Umbilical cord (tissue), 2 donors: ENCODE measurements around the gene TMEM17. TPM values are rescaled to one million over a fixed set of nuclear protein-coding genes. Genes with fewer than 3 reads are reported as not detected.

Source experiments
- DNase-seq: peaks from one replicate; pipeline ENCODE4 v3.0.0-alpha.2; 2015; ENCODE audit warnings: low spot score
- total RNA-seq: library from RNA; depleted of rRNA; stranded (reverse); fragments of >200 nt; gene quantifications from one replicate; pipeline ENCODE4 v1.2.3, GENCODE V29; 2014; ENCODE audit warnings: low replicate concordance; ENCODE audit not compliant: insufficient read depth

The TMEM17 gene
- total RNA-seq, 1 donor from 2014 or later, result 7.0 TPM

DNA sequence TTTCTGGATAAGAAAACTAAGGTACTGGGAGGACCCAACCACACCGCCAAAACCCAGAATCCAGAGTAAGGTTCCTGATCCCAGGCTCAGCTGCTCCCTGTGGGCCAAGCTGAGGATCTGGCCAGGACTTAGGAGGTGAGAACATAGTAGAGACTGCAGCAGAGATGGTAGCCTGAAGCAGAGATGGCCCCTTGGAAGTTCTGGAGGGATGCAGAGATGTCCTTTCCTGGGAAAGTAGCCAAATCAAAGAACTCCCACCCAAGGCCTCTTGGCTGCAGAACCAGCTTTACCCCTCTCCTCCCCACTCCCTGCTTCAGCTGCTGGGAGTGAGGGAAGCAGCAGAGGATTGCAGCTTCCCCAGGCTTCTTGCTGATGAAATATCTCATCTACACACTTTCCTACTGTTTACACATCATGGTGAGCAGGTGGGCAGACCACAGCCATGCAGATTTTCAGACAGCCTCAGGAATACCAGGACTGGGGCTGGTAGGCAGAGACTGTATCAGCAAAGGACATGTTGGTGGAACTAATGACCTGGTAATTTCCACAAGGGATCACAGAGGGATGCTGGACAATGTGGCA, 32.7 kb downstream of the TMEM17 start:
- no peak for DNase-seq

DNA sequence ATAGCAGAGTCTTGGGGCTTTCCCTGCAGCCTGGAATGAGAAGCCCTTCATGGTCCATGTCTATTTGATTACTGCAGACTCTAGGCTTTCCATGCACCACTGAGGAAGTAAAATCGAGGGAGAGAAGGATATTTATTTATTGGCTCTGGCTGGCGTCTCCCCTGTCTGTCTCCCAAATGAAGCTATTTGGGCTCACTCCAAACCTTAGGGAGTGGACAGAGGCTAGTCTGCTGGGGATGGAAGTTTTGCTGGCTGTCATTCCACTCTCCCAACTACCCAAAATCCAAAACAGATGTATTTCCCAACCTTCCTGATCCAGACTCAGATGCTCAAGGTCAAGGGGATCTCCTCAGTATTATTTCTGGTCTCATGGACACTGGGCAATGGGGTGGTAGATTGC, 33.7 kb downstream of the TMEM17 start:
- no peak for DNase-seq

DNA sequence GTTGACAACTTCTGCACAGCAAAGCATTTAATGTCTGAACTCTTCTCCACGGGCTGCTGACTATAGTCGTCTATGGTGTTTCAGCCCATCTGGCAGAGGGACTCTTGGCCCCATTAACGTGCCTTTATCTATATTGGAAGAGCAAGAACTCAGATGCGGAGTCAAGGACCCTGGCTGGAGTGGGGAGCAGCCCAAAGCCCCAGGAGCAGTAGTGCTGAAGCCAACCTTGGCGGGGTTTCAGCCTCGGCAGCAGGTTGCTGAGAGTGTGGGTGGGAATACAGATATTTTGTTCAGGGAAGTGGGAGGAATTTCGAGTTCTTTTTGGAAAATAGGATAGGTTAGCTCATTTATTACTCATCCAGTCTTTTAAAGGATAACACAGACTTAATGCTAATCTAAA, 34.2 kb downstream of the TMEM17 start:
- no peak for DNase-seq

DNA sequence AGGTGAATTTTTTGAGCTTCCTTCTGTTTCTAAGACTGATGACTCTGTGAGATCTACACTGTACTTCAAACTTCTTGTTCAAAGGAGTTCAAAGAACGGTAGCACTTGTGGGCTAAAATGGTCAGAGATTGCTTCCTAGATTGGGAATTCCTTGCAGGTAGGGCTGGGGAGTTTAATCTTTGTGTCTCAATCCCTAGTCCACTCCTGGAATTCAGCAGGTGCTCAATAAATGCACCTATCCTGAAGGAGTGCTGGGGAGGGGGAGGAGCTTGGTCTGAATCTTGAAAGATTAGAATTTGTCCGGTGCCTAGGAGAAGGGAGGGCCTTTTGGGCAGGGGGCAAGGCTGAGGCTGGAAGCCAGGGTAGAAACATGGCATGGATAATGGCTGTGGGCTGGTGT, 34.6 kb downstream of the TMEM17 start:
- DNase-seq, result no peak

DNA sequence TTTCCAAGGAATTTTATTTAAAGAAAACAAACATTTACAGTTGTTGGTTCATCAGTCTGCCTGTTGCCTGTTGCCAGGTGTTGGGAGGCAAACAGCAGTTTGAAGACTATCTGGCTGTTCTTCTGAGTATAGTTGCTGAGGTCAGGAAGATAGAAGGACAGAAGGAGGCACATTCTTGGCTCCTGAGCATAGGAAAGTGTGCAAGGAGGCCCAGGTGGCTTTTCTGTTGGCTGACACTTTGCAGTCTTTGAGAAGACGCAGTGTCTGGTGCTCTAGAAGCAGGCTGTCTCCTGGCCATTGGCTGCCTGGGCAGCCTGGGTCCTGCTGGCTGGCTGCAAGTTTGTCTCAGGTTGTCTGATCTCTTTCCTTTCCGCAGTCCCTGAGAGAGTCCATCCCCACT, 36.4 kb downstream of the TMEM17 start:
- no peak for DNase-seq

DNA sequence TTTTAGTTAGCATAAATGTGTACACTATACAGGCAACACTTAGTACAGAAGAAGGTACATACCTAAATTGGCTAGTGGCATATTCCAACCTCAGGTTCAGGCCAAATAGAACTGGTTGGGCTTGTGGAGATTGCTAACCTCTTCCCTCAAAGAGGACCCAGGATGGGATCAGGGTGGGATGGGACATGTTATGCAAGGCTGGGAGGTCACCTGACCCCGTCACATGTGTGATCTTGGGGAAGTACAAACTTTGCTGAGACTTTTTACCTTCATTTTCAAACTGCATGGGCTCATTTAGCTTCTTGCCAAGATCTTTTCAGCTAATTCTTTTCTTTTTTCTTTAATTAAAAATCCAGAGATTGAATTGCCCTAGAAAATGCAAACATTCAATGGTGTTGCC, 36.9 kb downstream of the TMEM17 start:
- DNase-seq, result no peak

DNA sequence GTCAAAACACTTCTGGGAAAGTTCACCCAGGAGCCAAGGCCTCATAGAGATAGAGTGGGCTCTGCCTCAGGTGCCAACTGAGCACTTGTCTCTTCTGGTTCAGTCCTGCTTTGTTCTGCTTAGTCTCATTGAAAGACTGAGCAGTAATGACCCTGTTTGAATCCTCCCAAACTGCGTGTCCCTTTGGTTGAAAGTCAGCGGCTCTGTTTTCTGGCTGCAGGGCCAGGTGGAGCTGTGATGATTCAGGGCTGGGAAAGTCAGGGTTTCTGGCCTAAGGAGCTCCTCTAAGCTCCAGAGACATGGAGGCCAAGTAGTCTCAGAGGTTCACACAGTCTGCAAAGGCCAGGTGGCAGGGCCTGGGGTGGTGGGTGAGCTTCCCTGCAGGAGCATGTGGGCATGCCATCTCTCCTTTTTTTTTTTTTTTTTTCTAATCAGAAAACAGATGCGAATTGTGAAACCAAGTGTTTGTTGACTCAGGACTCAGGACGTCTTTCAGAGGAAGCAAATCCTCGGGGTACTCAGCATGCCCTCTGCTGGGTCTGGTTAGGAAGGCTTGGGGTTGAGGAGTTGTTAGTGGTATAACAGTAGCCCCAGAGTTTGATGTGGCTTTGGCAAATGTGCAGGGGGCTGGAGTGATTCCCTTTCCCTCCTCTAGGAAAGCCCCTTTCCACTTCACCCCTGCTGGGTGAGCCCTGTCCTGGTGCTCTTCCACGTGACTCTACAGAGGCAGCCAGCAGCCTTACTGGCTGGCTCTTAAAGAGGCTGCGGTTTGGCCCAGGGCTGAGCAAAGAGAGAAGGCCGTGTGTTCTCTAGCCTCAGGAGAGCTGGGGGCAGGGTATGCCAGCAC, 38.3 kb downstream of the TMEM17 start:
- DNase-seq, result no peak

DNA sequence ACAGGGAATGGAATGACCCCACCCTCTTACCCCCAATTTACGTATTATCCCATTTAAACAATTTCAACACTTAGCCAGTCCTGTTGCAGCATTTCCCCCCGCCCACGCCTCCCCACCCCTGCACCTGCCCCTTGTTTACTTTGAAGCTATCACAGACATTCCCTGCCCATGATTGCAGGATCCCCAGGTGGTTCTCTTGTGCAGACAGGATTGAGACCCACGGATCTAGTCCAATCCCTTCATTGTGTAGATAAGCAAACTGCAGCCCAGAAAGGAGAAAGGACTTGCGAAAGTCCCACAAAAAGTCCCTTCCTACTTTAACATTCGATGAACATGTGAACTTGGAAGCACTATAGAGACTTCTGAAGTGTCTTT, 38.9 kb downstream of the TMEM17 start:
- DNase-seq, result no peak

DNA sequence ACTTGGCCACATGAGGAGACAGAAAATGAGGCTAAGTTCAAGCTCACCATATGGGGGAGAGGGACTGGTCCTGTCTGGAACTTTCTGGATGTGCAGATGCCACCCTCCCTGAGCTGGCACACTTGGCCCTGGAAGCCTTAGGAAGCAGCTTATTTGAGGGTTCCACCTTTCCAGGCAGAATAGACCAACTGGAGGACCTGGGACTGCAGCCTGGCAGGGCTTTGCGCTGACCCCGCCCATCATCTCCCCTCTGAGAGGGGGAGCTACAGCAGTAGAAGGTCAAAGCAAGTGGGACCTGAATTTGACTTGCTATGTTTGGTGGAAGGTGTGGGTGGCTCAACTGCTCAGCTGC, 39.5 kb downstream of the TMEM17 start:
- no peak for DNase-seq

DNA sequence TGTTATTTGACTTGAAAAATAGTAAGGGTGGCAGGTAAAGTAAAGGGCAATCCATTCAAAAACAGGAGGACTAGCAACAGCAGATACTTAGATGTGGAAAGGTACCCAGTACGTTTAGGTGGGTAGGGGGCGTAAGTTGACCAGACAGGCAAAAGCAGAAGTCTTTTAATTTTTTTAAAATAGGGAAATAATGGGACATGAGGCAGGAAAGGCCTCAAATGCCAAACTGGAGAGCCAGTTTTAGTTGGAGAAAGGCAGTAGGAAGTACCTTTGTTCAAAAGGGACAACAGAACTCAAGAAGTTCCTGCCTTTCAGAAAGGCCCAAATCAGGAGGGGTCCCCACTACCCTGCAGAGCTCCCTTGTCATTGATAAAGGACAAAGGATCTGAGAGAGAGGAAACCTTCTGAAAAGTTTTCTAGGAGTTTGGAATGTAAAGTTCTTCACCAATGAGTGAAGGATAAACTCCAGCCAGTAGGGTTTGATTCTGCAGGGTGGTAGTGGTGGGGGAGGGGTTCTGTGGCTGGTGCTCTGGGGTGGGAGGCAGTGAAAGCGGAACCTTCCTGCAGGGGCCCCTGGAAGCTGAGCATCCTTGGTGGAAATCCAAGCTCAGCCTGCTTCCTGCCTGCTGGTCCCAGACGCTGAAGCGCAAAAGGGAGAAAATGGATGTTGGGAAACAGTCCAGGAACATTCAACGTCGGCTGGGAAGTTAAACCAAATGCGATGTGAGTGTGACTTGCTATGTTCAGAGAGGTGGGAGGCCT, 40.1 kb downstream of the TMEM17 start:
- DNase-seq, result peak; percentile 37

DNA sequence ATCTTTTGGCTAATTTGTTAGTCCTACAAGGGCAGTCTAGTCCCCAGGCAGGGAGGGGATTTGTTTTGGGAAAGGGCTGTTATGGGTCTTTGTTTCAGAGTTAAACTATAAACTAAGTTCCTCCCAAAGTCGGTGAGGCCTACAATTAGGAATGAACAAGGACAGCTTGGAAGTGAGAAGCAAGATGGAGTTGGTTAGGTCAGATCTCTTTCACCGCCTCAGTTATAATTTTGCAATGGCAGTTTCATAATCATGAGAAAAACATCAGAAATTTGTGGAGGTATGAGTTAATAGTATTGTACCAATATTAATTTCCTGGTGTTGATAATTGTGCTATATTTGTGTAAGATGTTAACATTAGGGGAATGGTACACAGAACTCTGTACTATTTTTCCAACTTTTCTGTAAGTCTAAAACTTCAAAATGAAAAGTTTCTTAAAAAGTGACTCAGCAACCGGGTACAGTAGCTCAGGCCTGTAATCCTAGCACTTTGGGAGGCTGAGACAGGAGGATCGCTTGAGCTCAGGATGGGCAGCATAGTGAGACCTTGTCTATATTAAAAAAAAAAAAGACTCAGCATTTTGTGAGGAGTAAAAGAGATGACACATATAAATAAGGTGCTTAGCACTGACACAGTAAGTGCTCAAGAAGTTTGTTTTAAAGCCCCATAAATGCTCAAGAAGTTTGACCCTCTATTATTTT, 40.8 kb downstream of the TMEM17 start:
- no peak for DNase-seq

DNA sequence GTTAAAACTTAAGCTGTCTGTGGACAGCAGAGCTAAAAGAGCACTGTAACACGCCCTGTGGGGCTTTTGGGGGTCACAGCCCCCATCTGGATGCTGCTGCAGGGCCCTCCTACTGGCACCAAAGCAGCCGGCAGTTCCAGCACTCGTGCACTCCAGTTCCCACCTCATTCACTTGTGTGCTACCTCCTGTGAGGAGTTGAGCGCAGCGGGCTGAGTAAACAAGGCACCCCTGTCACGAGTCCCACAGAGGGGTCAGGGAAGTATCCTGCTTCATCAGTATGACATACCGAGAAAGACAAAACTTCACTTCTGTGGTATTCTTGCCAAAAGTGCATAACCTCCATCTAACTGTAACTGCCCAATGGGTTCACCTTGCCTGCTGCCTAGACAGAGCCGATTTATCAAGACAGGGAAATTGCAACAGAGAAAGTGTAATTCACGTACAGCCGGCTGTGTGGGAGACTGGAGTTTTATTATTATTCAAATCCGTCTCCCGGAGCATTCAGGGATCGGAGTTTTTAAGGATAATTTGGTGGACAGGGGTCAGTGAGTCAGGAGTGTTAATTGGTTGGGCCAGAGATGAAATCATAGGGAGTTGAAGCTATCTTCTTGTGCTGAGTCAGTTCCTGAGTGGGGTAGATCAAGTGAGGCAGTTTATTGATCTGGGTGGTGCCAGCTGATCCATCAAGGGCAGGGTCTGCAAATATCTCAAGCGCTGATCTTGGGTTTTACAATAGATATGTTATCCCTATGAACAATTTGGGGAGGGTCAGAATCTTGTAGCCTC, 41.6 kb downstream of the TMEM17 start:
- no peak for DNase-seq

DNA sequence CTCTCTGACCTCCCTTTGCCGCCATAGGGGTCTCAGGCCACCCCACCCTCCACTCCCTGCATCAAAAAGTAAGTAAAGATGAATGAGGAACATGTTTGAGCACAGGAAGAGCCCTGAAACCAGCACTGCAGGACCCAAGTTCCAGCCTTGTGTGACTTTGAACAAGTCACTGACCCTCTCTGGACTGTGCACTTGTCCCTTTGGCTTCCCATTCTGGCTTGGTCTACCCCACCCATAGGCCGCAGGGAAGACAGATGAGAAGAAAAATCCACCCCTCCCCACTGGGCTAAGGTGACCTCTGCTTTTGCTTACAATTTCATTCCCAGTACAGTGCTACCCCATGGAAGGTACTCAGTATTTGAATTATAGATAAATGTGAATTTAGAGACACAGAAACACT, 43.8 kb downstream of the TMEM17 start:
- DNase-seq, result no peak

DNA sequence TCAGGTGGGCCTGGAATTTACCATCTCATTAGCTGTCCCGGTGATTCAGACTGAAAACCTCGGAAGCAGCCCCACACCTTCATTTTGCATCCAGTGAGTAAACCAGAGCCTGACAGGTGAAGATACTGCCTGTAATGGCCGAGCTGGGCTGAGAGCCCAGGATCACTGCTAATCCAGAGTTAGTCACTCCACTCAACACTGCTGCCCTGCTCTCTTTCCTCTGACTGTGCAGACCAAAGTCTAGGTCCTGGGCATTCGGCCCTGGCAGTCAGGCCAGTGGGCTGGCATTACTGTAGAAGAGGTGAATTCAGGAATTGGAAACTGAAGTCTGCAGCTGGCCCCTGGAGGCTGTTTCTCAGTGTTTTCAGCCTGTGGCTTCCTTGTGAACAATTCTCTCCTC, 44.3 kb downstream of the TMEM17 start:
- no peak for DNase-seq

DNA sequence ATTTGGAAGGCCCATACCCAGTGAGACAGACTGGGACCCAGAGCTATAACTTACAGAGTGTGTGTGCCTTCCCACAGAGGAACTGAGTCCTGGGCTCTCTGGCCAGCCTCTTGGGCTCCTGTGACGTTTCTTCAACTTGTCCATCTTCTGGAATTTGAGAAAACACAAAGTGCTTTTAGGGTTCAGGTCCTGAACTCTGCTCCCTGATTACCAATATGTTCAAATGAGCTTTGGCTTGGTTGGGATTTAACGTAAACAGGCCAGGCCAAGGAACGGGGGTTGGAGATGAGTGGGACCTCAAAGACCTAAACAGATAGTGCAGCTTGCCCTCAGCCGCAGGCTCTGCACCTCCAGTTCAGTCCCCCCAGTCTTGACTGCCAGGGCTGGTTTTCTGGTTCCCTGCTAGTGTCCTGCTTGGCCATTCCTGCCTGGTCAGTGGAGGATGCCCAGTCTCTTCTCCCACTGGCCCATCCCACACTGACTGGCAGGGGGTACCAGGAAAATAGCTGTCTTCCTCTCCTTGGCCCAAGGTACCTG, 44.9 kb downstream of the TMEM17 start:
- no peak for DNase-seq

DNA sequence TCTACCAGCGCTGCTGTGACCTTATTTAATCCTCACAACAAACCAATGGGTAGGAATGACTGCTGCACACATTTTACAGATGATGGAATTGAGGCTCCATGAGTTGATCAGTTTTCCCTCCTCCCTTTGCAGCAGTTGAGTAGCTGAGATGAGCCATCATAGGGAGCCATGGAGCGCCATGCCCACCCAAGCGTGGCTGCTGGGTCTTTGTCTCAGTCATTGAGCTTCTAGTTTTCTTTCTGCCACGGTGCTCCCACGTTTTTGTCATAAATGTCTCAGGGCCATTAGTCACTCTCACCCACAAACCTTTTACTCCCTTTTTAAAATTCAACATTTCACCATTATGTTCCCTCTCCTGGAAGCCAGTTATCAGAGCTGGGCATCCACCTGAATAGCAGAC, 45.8 kb downstream of the TMEM17 start:
- DNase-seq, result no peak

DNA sequence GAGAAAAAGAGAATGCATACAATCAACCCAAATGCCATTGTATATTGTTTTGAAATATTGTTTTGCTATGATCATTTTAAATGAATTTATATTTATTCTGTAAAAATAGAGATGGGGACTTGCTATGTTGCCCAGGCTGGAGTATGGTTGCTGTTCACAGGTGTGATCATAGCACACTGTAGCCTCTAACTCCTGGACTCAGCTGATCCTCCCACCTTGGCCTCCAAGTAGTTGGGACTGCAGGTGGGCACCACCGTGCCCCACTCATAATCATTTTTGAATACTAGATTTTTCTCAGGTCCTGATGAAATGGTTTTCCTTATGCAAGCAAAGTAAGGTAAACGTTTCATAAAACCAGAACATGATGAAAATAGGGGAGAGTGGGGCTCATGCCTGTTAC, 46.3 kb downstream of the TMEM17 start:
- DNase-seq, result no peak

DNA sequence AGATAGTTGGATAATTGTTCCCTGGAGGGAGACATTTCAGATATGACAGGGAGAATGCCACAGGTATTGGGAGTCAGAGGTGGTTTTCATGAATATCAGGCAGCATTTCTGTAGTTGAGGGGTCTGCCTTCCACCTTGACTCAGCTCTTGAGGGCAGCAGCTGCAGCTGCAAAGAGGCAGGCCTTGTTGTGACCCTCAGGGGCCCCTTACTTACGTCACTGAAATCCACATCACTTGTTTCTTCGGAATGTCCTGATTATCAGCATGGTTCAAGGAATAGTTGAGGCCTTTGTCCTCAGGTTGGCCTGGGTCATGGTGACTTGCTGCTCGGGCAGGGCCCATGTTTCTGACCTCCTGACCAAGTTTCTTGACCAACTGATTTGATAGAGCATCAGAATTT, 46.9 kb downstream of the TMEM17 start:
- DNase-seq, result no peak

DNA sequence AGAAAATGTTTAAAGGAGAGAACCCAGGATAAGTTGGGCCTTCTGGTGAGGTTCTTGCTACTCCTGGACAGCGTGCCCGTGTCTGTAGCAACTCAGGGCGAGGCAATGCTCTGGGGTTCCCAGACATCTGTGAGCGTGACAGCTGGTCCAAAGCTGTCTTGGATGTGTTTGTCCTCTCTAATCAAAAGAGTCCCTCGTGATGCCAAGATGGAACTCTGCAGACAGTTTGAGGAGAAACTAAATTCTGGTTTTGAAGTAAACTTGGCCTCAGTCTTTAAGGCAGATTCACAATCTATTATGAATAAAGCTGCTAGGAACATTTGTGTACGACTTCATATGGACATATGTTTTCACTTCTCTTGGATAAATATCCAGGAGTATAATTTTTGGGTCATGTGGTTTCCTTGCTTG, 47.3 kb downstream of the TMEM17 start:
- DNase-seq, result no peak

DNA sequence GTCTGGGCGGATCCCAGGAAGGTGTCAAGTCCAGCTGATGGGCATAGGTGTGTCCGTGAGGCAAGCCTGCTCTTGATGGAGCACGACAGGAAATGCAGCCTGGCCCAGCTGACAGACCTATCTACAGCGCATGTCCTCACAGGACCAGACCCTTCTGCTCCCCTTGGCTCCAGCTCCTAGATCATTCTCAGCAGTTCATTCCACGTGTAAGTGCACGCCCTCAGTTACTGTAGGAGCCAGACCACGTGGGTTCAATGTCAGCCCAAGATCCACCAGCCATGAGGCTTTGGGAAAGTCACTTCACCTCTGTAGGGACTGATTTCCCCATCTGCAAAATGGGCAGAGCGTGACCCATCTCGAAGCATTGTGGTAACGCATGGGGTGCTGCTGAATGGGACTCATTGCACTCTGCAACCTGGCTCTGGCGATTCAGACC, 47.8 kb downstream of the TMEM17 start:
- no peak for DNase-seq

DNA sequence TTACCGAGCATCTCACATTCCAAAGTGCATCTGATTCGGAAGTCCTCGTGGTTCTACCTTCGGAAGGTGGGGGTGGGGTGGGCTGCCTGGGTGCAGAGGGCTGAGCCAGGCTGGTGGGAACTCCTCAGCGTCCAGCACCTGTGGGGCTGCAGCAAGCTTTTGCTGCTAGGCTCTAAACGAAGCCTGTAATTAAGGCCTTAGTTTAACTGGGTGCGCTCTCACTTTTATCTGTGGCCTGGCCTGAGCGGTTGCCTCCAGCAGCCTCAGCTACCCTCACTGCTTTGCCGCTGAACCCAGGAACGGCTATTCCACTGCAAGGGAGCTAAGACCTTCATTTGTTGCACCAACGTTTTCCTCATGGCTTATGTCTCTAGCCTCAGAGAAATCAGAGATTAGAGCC, 48.4 kb downstream of the TMEM17 start:
- no peak for DNase-seq
